ENCODE results near the gene FRMD3. TPM values are rescaled to one million over a fixed set of nuclear protein-coding genes. Genes with fewer than 3 reads are reported as not detected.

Gene FRMD3
- polyA plus RNA-seq, 1 donor from 2014 or later: 13.0 TPM

GRCh38 chr9:83569326-83569725 is 31.1 kb upstream of the FRMD3 start:
- TF ChIP-seq TAF1 (IDR thresholded peaks at IDR 0.05; ENCODE audit: low read depth) (no peak), MXI1 (conservative IDR thresholded peaks at IDR 0.05; ENCODE audit: poor library complexity, severe bottlenecking) (no peak), RAD21 (conservative IDR thresholded peaks at IDR 0.05) (no peak), EP300 (conservative IDR thresholded peaks at IDR 0.05; ENCODE audit: poor library complexity, severe bottlenecking) (no peak), POLR2AphosphoS5 (IDR thresholded peaks at IDR 0.05) (no peak)
- TF ChIP-seq, protein P1, sequence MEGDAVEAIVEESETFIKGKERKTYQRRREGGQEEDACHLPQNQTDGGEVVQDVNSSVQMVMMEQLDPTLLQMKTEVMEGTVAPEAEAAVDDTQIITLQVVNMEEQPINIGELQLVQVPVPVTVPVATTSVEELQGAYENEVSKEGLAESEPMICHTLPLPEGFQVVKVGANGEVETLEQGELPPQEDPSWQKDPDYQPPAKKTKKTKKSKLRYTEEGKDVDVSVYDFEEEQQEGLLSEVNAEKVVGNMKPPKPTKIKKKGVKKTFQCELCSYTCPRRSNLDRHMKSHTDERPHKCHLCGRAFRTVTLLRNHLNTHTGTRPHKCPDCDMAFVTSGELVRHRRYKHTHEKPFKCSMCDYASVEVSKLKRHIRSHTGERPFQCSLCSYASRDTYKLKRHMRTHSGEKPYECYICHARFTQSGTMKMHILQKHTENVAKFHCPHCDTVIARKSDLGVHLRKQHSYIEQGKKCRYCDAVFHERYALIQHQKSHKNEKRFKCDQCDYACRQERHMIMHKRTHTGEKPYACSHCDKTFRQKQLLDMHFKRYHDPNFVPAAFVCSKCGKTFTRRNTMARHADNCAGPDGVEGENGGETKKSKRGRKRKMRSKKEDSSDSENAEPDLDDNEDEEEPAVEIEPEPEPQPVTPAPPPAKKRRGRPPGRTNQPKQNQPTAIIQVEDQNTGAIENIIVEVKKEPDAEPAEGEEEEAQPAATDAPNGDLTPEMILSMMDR (IDR thresholded peaks at IDR 0.05; ENCODE audit: poor library complexity, severe bottlenecking): no peak
- Histone ChIP-seq H3K9ac (ENCODE audit: low read length) (no peak overlapping the region), H3K36me3 (ENCODE audit: insufficient read depth, low read length) (no peaks in the 10 kb centered on the region), H2AFZ (ENCODE audit: low read depth, low read length) (no peak overlapping the region), H3K79me2 (replicated peaks; ENCODE audit: insufficient read depth, low read length) (no peaks in the 10 kb centered on the region), H3K27ac (ENCODE audit: low read length) (no peak overlapping the region), H3K27me3 (ENCODE audit: insufficient read depth, low read depth, low read length) (no peaks in the 10 kb centered on the region), H3K4me3 (ENCODE audit: low read length) (no peak overlapping the region), H3K4me2 (ENCODE audit: low read length) (no peak overlapping the region), H3F3A (ENCODE audit: insufficient read depth, low read length, poor library complexity, severe bottlenecking) (no peaks in the 10 kb centered on the region), H3K9me2 (ENCODE audit: insufficient read depth, low read length) (no peaks in the 10 kb centered on the region), H4K20me1 (ENCODE audit: insufficient read depth) (no peaks in the 10 kb centered on the region), H3K9me3 (ENCODE audit: low read length) (no peaks in the 10 kb centered on the region)

DNA sequence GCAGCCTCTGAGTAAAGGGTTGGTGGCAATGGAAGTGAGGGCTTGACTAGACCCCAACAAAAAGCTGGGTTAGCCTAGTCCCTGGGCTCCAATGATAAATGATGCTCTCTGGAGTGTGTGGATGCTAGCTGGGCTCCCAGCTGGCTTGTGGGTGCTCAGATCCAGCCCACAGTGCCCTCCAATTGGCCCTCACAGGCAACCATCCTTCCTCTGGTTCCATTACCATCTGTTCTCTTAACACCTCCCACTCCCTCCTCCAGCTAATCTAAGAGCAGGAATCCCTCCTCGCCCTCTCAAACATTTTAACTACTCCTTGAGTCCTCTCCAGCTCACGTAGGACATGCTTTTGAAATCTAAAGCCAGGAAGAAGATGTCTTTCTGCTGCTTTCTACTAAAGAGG is 25.2 kb upstream of the FRMD3 start:
- no peaks in the 10 kb centered on the region for H3K36me3 ChIP-seq (ENCODE audit: insufficient read depth, low read length)
- TF ChIP-seq TAF1 (IDR thresholded peaks at IDR 0.05; ENCODE audit: low read depth) (no peak), POLR2AphosphoS5 (IDR thresholded peaks at IDR 0.05) (no peak), EP300 (conservative IDR thresholded peaks at IDR 0.05; ENCODE audit: poor library complexity, severe bottlenecking) (no peak)
- H3F3A ChIP-seq (ENCODE audit: insufficient read depth, low read length, poor library complexity, severe bottlenecking): no peaks in the 10 kb centered on the region
- H3K9me3 ChIP-seq (ENCODE audit: low read length): no peaks in the 10 kb centered on the region
- H4K20me1 ChIP-seq (ENCODE audit: insufficient read depth): no peaks in the 10 kb centered on the region
- no peak overlapping the region for H2AFZ ChIP-seq (ENCODE audit: low read depth, low read length)
- no peak overlapping the region for H3K27ac ChIP-seq (ENCODE audit: low read length)
- no peaks in the 10 kb centered on the region for H3K79me2 ChIP-seq (replicated peaks; ENCODE audit: insufficient read depth, low read length)
- no peaks in the 10 kb centered on the region for H3K27me3 ChIP-seq (ENCODE audit: insufficient read depth, low read depth, low read length)
- H3K4me3 ChIP-seq (ENCODE audit: low read length): no peak overlapping the region
- no peak overlapping the region for H3K4me2 ChIP-seq (ENCODE audit: low read length)
- H3K9me2 ChIP-seq (ENCODE audit: insufficient read depth, low read length): no peaks in the 10 kb centered on the region
- H3K9ac ChIP-seq (ENCODE audit: low read length): no peak overlapping the region

- H2AFZ ChIP-seq (ENCODE audit: low read depth, low read length): no peak overlapping the region
- no peak overlapping the region for H3K9ac ChIP-seq (ENCODE audit: low read length)
- no peaks in the 10 kb centered on the region for H3F3A ChIP-seq (ENCODE audit: insufficient read depth, low read length, poor library complexity, severe bottlenecking)
- no peaks in the 10 kb centered on the region for H3K9me2 ChIP-seq (ENCODE audit: insufficient read depth, low read length)
- no peak for TF ChIP-seq EZH2 (IDR thresholded peaks at IDR 0.05; ENCODE audit: borderline replicate concordance, insufficient read depth, low read length, poor library complexity, severe bottlenecking)
- H3K27me3 ChIP-seq (ENCODE audit: insufficient read depth, low read depth, low read length): no peaks in the 10 kb centered on the region
- H3K27ac ChIP-seq (ENCODE audit: low read length): no peak overlapping the region
- H3K36me3 ChIP-seq (ENCODE audit: insufficient read depth, low read length): no peaks in the 10 kb centered on the region
- no peaks in the 10 kb centered on the region for H3K9me3 ChIP-seq (ENCODE audit: low read length)
- H4K20me1 ChIP-seq (ENCODE audit: insufficient read depth): no peaks in the 10 kb centered on the region
- H3K4me3 ChIP-seq (ENCODE audit: low read length): no peak overlapping the region
- H3K4me2 ChIP-seq (ENCODE audit: low read length): no peak overlapping the region
- no peaks in the 10 kb centered on the region for H3K79me2 ChIP-seq (replicated peaks; ENCODE audit: insufficient read depth, low read length)
Observed at GRCh38 chr9:83560169-83560826, 22.1 kb upstream of the FRMD3 start.

DNA sequence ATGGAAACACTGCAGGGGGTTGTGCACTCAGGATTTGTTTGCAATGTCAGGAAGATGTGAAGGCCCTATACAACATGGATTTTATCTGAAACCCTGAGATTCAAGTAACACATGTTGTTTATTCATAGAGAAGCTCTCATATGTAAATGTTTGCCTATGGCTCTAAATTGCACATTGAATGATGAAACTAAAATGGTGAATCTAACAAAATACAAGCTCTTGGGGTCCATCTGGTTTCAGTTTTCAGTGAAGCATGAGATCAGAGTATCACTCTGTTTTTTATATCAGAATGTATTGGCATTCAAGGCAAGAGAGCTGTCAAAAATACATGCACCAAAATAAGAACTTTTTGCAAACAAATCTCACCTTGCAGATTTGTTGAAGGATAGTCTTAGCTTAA is 19.6 kb upstream of the FRMD3 start:
- no peak for TF ChIP-seq RAD21 (conservative IDR thresholded peaks at IDR 0.05)
- TF ChIP-seq SMC3 (conservative IDR thresholded peaks at IDR 0.05; ENCODE audit: poor library complexity): no peak
- TF ChIP-seq, protein P2, sequence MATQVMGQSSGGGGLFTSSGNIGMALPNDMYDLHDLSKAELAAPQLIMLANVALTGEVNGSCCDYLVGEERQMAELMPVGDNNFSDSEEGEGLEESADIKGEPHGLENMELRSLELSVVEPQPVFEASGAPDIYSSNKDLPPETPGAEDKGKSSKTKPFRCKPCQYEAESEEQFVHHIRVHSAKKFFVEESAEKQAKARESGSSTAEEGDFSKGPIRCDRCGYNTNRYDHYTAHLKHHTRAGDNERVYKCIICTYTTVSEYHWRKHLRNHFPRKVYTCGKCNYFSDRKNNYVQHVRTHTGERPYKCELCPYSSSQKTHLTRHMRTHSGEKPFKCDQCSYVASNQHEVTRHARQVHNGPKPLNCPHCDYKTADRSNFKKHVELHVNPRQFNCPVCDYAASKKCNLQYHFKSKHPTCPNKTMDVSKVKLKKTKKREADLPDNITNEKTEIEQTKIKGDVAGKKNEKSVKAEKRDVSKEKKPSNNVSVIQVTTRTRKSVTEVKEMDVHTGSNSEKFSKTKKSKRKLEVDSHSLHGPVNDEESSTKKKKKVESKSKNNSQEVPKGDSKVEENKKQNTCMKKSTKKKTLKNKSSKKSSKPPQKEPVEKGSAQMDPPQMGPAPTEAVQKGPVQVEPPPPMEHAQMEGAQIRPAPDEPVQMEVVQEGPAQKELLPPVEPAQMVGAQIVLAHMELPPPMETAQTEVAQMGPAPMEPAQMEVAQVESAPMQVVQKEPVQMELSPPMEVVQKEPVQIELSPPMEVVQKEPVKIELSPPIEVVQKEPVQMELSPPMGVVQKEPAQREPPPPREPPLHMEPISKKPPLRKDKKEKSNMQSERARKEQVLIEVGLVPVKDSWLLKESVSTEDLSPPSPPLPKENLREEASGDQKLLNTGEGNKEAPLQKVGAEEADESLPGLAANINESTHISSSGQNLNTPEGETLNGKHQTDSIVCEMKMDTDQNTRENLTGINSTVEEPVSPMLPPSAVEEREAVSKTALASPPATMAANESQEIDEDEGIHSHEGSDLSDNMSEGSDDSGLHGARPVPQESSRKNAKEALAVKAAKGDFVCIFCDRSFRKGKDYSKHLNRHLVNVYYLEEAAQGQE (IDR thresholded peaks at IDR 0.05; ENCODE audit: borderline replicate concordance): no peak
- no peak for TF ChIP-seq POLR2AphosphoS5 (IDR thresholded peaks at IDR 0.05)
- TF ChIP-seq EP300 (conservative IDR thresholded peaks at IDR 0.05; ENCODE audit: poor library complexity, severe bottlenecking): no peak
- TF ChIP-seq TAF1 (IDR thresholded peaks at IDR 0.05; ENCODE audit: low read depth): no peak
- TF ChIP-seq, protein P1 (IDR thresholded peaks at IDR 0.05; ENCODE audit: poor library complexity, severe bottlenecking): no peak
- TF ChIP-seq EZH2 (IDR thresholded peaks at IDR 0.05; ENCODE audit: borderline replicate concordance, insufficient read depth, low read length, poor library complexity, severe bottlenecking): no peak
- no peak for TF ChIP-seq MXI1 (conservative IDR thresholded peaks at IDR 0.05; ENCODE audit: poor library complexity, severe bottlenecking)
- no peak overlapping the region for H3K4me2 ChIP-seq (ENCODE audit: low read length)
- H3K79me2 ChIP-seq (replicated peaks; ENCODE audit: insufficient read depth, low read length): no peaks in the 10 kb centered on the region
- no peaks in the 10 kb centered on the region for H3K36me3 ChIP-seq (ENCODE audit: insufficient read depth, low read length)
- no peak overlapping the region for H3K9ac ChIP-seq (ENCODE audit: low read length)
- no peaks in the 10 kb centered on the region for H3K27me3 ChIP-seq (ENCODE audit: insufficient read depth, low read depth, low read length)
- no peaks in the 10 kb centered on the region for H4K20me1 ChIP-seq (ENCODE audit: insufficient read depth)
- no peak overlapping the region for H3K4me3 ChIP-seq (ENCODE audit: low read length)
- no peaks in the 10 kb centered on the region for H3K9me2 ChIP-seq (ENCODE audit: insufficient read depth, low read length)
- H3K27ac ChIP-seq (ENCODE audit: low read length): no peak overlapping the region
- no peaks in the 10 kb centered on the region for H3K9me3 ChIP-seq (ENCODE audit: low read length)
- no peaks in the 10 kb centered on the region for H3F3A ChIP-seq (ENCODE audit: insufficient read depth, low read length, poor library complexity, severe bottlenecking)
- no peak overlapping the region for H2AFZ ChIP-seq (ENCODE audit: low read depth, low read length)

Data from neural cell (in vitro differentiated cells).